22Rv1 (cell line): Measurements from ENCODE around the gene NEK2.

Experiments used
- H3K27ac ChIP-seq: fragments of 450-650 bp; 2 replicates; pipeline ENCODE4 v1.5.1; 2017
- ZFX ChIP-seq: fragments of 450-650 bp; IDR thresholded peaks from 2 replicates; pipeline ENCODE4 v1.6.1; 2017; ENCODE audit warnings: antibody characterized with exemption, borderline replicate concordance
- TF ChIP-seq, protein P1 (sequence below): fragments of 450-650 bp; IDR thresholded peaks from 2 replicates; pipeline ENCODE4 v1.5.1; 2017; ENCODE audit warnings: mild to moderate bottlenecking

NEK2 gene

DNA sequence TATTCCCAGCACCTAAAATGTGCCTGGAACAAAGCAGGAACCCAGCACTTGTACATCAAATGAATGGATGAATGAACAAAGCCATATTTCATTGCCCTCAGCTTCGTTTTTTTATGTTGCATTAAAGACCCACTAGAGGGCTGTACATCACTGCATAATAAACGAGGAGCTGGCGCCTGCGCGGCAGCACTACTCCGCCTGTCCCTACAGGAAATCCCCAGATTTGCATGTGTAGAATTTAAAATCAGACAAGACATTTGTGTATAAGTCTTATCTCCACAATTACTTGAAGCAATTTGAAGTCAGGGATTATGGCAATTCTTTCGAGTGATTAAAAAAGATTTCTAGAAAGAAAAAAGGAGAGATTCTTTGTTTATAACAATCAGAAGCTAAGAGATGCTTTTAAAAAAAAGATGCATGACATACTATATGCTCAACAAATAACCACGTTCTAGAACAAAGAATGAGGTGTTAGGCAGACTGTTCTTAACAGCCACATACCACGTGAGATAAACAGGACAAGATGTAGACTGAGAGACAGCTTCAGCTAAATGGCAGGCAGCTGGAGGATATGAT, 5.4 kb upstream of the NEK2 start:
- no peak for TF ChIP-seq ZFX
- TF ChIP-seq, protein P1, sequence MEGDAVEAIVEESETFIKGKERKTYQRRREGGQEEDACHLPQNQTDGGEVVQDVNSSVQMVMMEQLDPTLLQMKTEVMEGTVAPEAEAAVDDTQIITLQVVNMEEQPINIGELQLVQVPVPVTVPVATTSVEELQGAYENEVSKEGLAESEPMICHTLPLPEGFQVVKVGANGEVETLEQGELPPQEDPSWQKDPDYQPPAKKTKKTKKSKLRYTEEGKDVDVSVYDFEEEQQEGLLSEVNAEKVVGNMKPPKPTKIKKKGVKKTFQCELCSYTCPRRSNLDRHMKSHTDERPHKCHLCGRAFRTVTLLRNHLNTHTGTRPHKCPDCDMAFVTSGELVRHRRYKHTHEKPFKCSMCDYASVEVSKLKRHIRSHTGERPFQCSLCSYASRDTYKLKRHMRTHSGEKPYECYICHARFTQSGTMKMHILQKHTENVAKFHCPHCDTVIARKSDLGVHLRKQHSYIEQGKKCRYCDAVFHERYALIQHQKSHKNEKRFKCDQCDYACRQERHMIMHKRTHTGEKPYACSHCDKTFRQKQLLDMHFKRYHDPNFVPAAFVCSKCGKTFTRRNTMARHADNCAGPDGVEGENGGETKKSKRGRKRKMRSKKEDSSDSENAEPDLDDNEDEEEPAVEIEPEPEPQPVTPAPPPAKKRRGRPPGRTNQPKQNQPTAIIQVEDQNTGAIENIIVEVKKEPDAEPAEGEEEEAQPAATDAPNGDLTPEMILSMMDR = peak; percentile 93
- no peak overlapping the region for H3K27ac ChIP-seq

DNA sequence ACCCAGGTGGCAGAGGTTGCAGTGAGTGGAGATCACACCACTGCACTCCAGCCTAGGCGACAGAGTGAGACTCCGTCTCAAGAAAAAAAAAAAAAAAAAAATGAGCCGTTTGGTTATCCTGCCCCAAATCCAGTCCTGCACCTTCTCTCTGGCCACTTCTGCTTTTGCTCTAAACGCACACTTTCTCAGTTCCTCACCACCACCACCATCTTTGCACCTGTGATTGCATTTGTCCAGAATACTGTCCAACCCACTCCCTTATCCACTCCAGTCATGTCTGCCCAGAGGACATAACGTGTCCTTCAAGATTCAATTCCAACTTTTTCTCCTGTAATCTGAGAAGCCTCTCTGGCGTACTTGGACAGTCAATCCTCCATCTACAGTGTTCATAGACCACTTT, 2.2 kb upstream of the NEK2 start:
- H3K27ac ChIP-seq = no peak overlapping the region
- TF ChIP-seq ZFX = no peak
- TF ChIP-seq, protein P1 = no peak

DNA sequence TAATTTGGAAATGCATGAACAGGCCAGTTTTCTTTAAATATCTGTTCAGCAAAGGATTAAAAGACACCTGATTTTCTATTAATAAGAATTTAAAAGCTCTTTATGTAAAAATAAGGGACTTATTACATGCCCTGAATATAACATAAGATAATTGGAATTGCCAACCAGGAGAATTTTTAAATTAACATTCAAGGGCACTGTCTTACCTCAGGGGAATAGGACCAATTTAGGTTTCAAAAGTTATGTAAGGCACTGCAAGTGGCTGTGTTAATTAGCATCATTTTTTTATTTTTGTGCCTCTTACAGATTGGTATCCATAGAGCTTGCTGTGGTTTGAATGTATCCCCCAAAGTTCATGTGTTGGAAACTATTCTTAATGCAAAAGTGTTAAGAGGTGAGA, 1.3 kb upstream of the NEK2 start:
- TF ChIP-seq ZFX = no peak
- TF ChIP-seq, protein P1 = no peak
- H3K27ac ChIP-seq = peak overlapping the region; percentile 79

DNA sequence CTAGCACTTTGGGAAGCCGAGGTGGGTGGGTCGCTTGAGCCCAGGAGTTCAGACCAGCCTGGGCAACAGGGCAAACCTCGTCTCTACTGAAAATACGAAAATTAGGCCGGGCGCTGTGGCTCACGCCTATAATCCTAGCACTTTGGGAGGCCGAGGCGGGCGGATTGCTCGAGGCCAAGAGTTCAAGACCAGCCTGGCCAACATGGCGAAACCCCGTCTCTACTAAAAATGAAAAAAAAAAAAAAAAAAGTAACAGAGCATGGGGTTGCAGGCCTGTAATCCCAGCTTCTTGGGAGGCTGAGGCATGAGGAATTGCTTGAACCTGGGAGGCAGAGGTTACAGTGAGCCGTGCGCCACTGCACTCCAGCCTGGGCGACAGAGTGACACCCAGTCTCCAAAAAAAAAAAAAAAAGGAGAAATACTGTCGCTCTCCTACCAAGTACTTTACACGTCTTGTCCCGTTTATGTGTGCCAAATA, 724 bp upstream of the NEK2 start:
- H3K27ac ChIP-seq = peak overlapping the region; percentile 79
- no peak for TF ChIP-seq ZFX
- TF ChIP-seq, protein P1 = no peak

DNA sequence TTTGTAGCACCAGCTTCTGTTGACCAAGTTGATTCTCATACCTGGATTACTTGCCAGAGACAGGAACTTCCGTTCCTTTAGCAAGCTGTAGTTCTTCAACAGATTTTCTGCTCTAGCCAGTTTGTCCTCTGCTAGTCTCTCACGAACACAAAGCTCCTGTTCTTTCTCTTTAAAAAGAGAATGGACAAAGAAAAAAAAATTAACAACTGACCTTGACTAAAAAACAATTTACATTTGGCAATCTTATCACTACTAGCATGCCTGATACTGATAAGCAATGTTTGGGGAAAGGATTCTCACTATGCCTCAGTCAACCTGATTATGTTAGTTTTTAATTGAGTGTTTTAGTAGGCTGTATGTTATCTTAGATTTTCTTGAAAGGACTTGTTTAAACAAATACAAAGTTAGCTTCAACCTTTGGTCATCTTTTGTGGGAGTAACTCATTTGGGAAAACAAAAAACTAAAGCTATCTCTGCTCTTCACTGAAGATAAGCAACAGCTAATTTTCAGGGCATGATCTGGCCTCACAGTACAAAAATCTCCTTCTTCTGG, 8.3 kb downstream of the NEK2 start:
- no peak overlapping the region for H3K27ac ChIP-seq

DNA sequence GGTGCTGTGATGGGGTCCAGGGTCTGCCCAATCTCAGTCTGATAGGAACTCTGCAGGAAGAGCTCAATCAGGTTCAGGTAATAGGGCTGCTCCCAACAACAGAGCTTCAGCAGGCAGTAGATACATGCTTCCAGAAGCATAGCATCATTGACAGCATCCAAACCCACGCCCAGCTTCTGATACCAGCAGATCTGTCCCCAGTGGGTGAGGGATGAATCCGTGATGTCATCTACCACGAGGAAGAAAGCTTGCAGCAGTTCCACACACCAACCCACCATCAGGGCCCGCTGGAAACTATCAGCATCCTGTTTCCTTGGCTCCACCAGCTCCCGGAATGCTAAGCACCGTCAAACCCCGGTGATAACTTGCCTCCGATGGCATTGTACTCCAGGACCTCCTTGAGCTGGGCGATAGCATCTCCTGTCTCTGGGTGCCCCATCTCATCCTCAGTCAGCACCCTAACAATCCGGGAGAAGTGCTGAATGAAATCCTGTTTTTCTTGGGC, 14.7 kb downstream of the NEK2 start:
- no peak overlapping the region for H3K27ac ChIP-seq
- TF ChIP-seq, protein P1 = no peak
- TF ChIP-seq ZFX = no peak

More for the DNA sequence above, 8.3 kb downstream of the NEK2 start:
- no peak for TF ChIP-seq ZFX
- TF ChIP-seq, protein P1 = no peak

DNA sequence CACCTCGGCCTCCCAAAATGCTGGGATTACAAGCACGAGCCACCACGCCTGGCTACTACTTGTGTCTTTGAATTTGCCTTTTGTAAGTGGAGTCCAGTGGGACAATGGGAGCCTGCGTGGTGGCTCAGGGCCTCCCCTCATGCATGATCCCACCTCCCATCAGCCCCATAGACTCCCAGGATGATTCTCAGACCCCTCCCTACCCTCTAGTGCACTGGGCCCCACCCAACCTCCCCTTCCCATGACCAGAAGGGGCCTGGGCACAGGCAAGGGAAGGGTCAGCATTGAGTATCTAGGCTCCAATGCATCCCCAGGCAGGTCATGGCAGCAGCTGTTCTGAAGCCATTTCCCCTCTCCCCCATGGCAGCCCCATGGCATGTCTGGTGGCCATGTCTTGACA, 18.7 kb downstream of the NEK2 start:
- no peak overlapping the region for H3K27ac ChIP-seq
- TF ChIP-seq, protein P1 = no peak
- no peak for TF ChIP-seq ZFX
